Fibroblast of skin of back (primary cell): Measurements from ENCODE around the gene MT1A.
"Not testable (repeated sequence)": the region's sequence is repeated elsewhere in the genome, so short reads cannot be mapped to it uniquely, and the experiment has no call there.

Source experiments
- DNase-seq: peaks from one replicate; pipeline ENCODE4 v3.0.0-alpha.2; 2013

The MT1A gene

DNA sequence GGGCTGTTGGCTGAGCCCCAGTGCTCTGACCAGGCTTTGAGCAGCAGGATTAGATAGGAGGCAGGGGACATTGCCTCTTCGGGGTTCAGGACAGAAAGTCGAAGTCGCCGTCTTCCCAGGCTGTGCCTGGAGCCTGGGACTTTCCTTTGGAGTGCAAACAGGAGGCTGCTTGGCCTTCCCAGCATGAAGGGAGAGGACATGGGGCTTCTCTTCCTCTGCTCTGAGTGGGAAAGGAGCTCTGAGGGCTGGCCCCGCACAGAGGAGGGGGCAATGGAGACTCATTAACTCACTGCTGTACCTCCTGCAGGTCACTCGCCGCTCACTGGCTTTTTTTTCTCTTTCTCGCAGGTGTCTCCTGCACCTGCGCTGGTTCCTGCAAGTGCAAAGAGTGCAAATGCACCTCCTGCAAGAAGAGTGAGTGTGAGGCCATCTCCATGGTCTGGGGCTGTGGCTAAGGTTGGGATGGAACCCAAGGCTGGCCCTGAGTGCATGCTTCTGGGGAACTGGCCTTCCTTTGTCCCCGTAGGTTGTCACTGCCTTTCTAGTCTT, 19.9 kb downstream of the MT1A start:
- DNase-seq, result no peak

DNA sequence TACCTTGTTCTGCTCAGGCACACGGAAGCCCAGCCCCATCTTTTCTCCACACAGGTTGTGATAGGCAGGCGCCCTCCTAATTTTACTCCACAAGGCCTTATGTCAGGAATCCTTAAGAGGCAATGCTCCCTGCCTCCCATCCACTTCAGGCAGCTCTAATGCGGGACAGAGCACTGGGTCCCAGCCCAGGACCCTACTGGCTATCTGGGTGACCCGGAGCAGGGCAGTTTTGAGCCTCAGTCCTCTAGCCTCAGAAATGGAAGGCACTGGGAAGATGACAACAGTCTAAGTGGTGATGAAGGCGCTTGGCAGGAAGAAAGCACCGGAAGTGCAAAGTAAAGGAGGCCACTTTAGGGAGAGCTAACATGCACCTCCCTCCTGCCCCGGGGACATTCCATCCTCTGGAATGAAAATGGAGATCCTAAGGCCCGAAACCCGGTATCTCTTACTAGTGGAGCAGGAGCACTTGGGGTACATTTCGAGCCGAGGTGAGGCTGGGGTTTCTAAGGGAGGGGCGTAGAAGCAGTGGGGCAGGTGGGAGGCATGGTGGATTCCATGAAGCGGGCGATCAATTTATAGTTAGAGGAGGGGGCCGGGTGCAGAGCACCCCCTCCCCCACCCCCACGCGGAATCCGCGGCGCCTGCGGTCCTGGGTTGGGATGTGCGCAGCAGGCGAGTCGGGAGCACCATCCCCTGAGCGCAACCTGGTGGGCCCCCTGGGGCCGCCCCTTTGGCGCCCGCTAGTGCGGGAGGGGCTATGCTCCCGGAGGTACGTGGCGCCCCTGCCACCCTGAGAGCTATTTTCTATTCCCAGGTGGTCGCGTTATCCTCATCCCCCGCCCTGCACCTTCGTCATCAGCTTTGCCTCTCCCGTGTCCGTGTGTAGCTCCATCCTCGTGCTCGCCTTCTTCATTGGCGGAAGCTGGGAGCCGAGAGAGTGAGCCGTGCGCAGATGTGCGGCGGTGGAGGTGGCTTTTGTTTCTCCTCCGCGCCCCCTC, 24.2 kb downstream of the MT1A start:
- no peak for DNase-seq

DNA sequence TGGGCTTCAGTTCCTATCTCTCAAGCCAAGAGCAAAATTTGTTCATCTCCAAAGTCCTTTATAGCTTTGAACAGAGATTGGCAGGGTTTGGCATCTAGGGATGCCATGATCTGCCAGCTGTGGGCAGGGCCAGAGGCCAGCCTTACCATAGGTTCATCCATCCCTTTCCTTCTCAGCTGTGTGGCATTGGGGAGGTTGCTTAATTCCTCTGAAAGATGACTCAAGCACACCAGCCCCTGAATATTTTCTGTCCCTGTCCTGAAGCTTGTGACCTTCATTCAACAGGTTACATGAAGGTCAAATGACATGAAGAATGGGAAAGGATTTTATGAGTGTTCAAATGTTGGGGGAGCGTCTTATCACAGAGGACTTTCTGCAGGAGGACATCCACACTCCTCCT, 26.0 kb downstream of the MT1A start:
- DNase-seq, result no peak

DNA sequence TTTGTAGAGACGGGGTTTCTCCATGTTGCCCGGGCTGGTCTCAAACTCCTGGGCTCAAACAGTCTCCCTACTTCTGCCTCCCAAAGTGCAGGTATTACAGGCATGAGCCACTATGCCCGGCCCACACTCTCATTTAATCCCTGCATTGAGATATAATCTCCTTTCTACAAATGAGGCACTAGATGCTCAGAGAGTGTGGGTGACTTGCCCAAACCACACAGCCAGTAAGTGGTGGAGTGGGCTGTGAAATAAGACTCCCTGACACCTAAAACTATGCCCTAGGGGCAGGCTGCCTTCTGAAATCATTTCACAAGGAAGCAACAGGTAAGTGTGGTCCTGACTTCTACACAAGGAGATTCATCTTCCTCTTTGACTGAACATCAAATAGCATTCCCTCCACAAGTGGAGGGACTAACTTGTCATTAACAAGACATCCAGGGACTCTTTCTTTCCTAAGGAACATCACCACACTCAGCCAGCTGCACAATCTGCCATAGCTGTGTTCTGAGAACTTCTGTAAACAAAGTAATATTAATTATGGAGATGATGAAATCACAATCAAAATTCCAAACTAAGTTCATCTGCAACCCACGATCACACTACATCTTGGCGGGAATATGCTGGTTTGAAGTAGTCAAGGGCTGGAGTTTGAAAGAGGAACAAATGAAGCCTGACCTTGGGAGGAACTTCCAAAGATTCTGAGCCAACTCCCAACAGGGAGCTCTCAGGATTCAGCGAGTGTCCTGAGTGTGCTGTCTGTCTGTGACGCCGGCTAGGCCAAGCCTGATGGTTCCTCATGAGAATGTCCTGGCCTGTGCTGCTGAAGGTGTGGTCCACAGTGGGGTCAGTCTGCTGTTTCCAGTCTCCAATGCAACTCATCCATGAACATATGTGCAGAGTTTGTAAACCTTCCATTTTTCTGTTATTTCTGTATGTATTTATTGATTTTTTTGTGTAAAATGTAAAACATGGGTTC, 27.1 kb downstream of the MT1A start:
- not testable (repeated sequence) for DNase-seq

DNA sequence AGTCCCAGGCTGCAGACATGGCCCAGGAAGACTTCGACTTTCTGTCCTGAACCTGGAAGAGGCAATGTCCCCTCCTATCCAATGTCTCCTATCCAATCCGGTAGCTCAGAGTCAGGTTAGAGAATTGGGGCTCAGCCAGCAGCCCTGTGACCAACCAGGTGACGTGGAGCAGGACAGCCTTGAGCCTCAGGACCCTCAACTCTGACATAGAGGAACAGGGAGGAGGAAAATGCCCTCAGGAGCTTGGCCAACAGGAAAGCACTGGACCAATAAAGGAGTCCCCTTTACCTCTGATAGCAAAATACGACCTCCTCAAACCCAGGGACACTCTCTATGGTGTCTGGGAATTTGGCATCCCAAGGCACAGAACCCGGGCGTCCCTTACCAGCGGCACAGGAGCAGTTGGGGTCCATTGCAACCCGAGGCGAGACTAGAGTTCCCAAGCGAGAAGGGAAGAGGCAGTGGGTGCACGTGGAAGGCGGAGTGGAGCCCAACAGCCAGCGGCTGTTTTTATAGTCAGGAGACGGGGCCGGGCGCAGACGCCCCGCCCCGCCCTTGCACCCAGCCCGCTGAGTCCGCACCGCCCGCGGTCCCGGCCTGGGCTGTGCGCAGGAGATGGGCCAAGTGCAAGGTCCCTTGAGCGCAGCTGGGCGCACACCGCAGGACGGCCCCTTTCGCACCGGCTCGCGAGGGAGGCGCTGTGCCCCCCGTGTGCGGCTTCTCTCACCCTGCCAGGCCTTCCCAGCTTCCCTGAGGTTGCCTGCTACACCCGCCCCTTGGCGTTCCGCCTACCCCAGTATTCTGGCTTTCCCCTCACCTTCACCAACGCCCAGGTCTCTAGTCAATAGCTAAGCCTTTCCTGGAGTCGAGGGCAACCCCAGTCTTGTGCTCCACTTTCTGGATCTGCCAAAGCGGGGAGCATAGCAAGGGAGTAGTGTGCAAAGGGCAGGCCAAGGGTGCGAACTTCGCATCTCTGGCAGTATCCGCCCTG, 29.4 kb downstream of the MT1A start, which contains the start of gene MT1G:
TSS of gene MT1G (minus strand) at position 485 of the 991 bp plus-strand sequence. CDS start at position 413, 72 bp downstream.
- peak; percentile 23 for DNase-seq

DNA sequence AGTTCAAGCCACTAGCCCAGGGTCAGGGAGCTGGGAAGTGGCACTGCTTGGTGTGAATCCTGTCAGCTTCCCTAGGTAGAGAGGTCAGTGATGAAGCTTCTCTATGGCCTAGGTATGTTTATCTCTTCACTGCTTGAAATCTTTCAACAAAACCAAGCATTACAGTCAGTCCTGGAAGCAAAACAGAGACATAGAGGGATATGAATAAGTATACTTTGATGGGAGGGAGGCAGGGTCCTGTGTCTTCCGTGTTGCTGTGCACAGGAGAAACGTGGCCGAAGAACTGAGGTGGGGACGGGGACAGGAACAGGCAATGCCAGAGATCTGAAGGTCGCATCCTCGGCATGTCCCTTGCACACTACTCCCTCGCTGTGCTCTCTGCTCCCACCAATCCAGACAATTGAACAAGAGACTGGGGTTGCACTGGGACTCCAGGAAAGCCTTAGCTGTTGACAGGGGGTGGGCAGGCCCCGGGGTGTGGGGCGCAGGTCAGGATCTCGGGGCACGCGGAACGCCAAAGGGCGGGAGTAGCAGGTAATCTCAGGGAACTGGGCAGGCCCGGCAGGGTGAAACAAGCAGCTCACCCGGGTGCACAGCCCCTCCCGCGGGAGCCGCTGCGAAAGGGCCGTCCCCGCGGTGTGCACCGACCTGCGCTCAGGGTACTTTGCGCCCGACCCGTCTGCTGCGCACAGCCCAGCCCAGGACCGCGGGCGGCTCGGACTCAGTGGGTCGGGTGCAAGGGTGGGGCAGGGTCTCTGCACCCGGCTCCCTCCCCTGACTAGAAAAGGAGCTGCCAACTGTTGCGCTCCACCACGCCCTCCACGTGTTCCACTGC, 30.8 kb downstream of the MT1A start, which contains the start of gene MT1H:
TSS of gene MT1H (plus strand) at position 810 of the 835 bp plus-strand sequence. CDS start 71 bp downstream, outside the sequence.
- no peak for DNase-seq

DNA sequence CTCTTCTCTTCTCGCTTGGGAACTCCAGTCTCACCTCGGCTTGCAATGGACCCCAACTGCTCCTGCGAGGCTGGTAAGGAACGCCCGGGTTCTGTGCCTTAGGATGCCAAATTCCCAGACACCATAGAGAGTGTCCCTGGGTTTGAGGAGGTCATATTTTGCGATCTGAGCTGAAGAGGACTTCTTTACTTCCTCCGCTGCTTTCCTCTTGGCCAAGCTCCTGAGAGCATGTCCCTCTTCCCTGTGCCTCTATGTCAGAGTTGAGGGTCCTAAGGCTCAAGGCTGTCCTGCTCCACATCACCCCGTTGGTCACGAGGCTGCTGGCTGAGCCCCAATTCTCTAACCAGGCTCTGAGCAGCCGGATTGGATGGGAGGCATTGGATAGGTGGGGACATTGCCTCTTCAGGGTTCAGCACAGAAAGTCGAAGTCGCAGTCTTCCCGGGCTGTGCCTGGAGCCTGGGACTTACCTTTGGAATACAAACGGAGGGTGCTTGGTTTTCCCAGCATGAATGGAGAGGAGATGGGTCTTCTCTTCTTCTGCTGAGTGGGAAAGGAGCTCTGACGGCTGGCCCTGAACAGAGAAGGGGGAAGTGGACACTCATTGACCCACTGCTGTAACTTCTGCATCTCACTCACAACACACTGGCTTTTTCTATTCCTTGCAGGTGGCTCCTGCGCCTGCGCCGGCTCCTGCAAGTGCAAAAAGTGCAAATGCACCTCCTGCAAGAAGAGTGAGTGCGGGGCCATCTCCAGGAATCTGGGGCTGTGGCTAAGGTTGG, 31.6 kb downstream of the MT1A start:
- DNase-seq, result no peak

DNA sequence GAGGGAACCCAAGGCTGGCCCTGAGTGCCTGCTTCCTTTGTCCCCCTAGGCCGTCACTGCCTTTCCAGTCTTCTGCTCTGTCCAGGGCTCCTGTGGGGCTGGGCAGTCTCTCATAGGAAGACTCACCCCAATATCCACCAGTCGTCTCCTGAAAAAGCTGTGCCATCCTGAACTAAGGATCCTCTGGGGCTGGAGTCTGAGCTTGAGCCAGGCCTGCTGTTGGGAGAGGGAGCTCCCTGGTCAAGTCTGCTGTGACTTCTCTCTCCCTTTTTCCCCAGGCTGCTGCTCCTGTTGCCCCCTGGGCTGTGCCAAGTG, 32.1 kb downstream of the MT1A start:
- no peak for DNase-seq

DNA sequence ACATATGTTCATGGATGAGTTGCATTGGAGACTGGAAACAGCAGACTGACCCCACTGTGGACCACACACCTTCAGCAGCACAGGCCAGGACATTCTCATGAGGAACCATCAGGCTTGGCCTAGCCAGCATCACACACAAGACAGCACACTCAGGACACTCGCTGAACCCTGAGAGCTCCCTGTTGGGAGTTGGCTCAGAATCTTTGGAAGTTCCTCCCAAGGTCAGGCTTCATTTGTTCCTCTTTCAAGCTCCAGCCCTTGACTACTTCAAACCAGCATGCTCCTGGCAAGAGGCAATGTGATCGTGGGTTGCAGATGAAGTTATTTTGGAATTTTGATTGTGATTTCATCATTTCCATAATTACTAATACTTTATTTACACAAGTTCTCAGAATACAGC, 33.2 kb downstream of the MT1A start:
- DNase-seq, result not testable (repeated sequence)

DNA sequence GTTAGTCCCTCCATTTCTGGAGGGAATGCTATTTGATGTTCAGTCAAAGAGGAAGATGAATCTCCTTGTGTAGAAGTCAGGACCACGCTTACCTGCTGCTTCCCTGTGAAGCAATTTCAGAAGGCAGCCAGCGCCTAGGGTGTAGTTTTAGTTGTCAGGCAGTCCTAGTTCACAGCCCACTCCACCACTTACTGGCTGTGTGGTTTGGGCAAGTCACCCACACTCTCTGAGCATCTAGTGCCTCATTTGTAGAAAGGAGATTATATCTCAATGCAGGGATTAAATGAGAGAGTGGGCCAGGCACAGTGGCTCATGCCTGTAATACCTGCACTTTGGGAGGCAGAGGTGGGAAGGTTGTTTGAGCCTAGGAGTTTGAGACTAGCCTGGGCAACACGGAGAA, 33.7 kb downstream of the MT1A start:
- DNase-seq, result not testable (repeated sequence)

DNA sequence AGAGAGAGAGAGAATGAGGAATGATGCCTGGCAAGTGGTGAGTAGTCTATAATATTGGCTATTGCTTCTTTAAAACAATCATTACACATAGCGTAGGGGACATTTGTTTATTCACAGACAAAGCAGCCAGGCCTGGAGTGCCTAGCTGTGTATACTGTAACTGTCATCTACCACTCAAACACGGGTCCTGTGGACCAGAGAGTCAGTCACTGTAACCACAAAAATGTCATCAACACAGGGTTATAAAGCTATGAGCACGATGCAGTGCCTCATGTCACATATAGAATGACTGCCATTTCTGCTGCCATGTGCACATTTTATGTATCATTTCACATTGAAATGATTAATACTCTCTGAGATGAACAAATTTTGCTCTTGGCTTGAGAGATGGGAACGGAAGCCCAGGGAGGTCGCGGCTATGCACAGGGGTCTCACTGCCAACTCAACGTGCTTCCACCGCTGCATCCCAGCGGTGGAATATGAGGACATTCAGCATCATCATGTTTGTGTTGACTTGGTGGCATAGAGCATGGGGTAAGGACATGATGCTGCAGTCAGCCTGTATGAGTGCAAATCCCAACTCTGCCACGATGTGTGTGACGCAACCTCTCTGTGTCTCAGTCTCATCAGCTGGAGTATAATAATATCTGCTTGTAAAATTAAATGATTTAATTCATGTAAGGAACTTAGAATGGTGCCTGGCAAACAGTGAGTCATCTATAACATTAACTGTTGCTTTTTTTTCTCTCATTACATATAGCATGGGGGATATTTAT, 34.5 kb downstream of the MT1A start:
- peak; percentile 23 for DNase-seq

DNA sequence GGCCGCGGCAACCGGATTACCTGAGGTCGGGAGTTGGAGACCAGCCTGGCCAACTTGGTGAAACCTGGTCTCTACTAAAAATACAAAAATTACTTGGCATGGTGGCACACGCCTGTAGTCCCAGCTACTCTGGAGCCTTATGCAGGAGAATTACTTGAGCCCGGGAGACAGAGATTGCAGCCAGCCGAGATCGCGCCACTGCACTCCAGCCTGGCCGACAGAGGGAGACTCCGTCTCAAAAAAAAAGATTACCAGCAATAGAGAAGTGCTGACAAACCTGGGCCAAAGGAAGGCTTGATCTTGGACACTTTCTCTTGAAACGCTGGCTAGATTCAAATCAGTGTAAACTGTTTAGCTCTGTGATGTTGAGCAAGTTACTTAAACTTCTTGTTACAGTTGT, 35.5 kb downstream of the MT1A start:
- DNase-seq, result peak; percentile 26

DNA sequence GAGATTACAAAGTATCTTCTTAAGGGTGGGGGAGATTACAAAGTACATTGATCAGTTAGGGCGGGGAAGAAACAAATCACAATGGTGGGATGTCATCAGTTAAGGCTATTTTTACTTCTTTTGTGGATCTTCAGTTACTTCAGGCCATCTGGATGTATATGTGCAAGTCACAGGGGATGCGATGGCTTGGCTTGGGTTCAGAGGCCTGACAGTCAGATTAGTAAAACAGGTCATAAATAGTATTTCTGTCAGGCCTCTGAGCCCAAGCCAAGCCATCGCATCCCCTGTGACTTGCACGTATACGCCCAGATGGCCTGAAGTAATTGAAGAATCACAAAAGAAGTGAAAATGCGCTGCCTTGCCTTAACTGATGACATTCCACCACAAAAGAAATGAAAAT, 36.1 kb downstream of the MT1A start:
- not testable (repeated sequence) for DNase-seq

DNA sequence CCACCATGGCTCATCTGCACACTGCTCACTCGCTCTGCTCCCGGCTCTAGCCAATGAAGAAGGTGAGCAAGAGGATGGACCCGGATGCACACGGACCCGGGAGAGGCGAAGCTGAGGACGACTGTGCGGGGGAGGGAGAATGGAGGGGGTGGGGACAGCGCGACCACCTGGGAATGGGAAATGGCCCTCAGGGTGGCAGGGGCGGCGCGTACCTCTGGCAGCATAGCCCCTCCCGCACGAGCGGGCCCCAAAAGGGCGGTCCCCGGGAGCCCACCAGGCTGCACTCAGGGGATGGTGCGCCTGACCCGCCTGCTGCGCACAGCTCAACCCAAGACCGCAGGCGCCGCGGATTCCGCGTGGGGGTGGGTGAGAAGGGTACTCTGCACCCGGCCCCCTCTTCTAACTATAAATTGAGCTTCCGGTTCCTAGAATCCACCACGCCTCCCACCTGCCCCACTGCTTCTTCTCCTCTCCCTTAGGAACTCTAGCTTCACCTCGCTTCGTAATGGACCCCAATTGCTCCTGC, 37.3 kb downstream of the MT1A start:
- no peak for DNase-seq

DNA sequence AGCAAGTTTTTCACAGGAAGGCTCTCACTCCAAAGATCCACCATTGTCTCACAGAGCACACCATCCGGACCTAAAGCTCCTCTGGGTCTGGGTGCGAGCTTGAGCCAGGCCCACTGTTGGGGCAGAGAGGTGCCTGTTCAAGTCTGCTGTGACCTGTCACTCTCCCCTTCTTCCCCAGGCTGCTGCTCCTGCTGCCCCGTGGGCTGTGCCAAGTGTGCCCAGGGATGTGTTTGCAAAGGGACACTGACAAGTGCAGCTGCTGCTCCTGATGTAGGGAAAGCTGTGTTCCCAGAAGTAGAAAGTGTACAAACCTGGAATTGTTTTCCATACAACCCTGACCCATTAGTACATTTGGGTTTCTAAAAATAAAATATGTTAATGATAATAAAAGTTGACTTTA, 39.0 kb downstream of the MT1A start:
- no peak for DNase-seq

DNA sequence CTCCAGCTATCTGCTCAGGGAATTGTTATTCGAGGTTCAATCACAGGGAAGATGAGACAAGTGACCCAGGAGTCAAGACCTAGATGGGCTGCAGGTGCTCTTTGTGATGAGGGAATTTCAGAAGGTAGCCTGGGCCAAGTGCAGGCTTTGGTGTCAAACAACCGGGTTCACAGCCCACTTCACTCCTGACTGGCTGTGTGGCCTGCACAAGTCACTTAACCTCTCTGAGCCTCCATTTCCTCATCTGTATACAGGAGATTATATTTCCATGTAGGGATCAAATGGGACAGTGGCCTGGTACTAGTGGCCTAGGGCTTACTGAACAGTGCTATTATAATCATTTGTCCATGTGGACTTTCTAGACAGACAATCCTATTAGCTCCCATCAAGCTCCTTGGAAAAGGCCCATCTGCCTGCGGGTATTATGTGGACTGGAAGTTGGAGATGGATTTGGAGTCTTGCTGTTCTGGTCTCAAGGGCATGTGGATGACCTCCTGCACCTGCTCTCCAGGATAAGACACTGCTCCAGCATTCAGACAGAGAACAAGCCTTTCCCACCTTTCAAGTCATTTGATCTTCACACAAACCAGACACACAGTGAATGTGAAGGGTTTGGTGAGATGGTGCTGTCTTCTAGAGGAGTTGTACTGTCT, 40.7 kb downstream of the MT1A start:
- no peak for DNase-seq

DNA sequence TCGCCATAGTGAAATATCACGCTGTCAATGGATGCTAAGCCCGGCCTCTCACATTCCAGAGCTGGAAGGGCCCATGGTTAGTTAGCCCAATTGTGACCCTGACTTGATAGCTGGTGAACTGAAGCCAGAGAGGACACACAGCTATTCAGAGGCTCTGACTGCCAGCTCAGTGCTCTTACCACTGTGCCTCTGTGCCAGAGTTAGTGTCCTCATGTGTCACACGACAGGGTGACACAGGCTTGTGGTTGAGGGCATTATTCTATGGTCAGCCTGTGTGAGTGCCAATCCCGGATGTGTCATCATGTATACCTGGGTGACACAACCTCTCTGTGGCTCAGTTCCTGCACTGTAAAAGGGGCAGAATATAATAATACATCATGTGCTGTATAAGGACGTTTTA, 41.4 kb downstream of the MT1A start:
- no peak for DNase-seq
